Measurements from ENCODE around the gene KIAA1671.

The KIAA1671 gene

DNA sequence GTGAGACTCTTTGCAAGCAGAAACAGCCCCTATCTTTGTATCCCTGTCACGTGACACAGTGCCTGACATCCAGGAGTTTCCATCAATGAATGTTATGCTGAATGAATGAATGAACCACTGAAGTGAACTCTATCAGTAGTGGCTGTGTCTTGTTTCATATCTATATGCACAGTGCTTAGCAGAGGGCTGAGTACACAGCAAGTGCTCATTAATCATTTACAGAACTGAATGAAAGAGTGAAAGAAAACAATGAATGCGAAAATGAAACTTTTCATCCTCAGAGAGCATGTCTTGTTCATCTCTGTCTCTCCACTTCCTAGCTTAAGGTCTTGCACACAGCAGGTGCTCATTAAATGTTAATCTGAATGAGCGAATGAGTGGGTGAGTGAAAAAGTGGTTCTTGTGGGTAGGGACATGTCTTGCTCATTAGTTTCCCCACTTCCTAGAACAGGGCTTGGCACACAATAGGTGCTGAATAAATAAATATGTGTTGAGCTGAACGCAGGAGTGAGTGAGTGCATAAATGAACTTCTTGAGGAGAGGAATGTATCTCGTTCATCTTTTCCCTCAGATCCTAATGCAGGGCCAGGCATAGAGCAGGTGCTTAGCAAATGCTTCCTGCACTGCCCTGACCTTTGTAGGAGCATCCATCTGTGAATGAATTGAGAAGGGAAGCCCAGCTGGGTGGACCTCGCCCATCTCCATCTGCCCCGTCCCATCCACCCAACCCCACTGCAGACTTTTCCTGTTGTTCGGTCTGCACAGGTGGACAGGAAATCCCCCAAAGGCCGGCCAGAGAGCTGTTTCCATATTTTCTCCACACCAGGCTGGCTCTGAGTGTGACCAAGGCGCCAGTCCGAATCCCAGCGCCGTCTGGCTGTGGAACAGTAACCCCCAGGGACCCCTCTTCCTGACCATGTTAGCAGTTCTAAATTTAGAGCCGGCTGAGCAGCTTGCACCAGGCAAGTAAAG lies 133.7 kb downstream of the KIAA1671 start:
- ChIA-PET POLR2A (no interaction called here), CTCF (interaction anchor here (1.6 kb wide), 1 partner anchor 9 kb away, joined by 5 read pairs; no protein-coding TSS in a partner anchor)
- DNase-seq (ENCODE audit: extremely low spot score), result peak; percentile 78
- TF ChIP-seq, protein P1, sequence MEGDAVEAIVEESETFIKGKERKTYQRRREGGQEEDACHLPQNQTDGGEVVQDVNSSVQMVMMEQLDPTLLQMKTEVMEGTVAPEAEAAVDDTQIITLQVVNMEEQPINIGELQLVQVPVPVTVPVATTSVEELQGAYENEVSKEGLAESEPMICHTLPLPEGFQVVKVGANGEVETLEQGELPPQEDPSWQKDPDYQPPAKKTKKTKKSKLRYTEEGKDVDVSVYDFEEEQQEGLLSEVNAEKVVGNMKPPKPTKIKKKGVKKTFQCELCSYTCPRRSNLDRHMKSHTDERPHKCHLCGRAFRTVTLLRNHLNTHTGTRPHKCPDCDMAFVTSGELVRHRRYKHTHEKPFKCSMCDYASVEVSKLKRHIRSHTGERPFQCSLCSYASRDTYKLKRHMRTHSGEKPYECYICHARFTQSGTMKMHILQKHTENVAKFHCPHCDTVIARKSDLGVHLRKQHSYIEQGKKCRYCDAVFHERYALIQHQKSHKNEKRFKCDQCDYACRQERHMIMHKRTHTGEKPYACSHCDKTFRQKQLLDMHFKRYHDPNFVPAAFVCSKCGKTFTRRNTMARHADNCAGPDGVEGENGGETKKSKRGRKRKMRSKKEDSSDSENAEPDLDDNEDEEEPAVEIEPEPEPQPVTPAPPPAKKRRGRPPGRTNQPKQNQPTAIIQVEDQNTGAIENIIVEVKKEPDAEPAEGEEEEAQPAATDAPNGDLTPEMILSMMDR (IDR thresholded peaks at IDR 0.05; ENCODE audit: control extremely low read depth, extremely low read depth, low read depth, missing control alignments), result no peak

DNA sequence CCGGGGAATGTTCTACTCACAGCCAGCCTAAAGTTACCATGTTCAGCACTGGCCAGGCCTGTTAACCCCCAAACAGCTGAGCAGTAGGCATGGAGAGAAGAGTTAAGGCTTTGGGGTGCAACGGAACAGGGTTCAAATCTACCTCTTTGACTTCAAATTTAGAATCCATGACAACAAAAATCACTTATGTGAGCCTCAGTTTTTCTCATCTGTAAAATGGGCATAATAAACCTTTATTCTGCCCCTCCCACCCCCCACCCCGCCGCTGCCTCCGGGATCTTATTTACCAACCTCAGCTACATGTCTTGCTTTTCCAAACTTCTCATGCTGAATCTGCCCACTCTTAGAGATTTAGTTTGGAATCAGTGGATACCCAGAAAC lies 134.4 kb downstream of the KIAA1671 start:
- TF ChIP-seq, protein P1 (IDR thresholded peaks at IDR 0.05; ENCODE audit: control extremely low read depth, extremely low read depth, low read depth, missing control alignments), result no peak
- CTCF ChIA-PET, result interaction anchor here (1.6 kb wide), 1 partner anchor 10 kb away, joined by 5 read pairs; no protein-coding TSS in a partner anchor
- POLR2A ChIA-PET, result interaction anchor here (0.6 kb wide), 1 partner anchor 8 kb away, joined by 4 read pairs; no protein-coding TSS in a partner anchor
- DNase-seq (ENCODE audit: extremely low spot score), result no peak

DNA sequence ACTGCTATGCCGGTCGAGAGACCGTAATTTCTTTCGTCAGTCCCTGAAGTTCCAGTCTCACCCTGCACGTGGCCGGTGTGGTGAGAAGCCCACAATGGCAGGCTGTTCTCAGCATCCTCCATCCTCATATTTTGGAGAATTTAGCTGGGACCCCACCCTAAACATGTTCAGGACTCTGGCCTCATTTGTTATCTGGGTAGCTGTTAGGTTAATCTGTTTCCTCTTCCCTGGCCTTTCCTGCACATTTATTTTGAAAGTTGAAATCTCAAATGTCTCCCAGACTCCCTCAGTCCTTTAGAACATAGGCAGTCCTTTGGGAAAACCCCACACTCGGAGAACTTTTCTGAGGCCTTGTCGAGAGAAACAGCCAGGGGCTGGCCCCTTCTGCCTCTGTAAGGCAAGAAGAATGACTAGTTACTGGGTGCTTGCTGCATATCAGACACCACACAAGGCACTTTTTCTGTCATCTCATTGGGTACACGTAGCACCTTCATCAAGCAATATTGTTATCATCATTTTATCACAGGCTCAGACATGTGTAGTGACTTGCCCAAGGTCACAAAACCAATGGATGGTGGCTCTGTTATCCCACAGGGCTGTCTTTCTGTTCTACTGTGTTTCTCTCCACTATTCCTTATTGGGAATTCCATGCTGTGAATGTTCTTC lies 137.8 kb downstream of the KIAA1671 start:
- ChIA-PET POLR2A (no interaction called here), CTCF (interaction anchor here (1.4 kb wide), 1 partner anchor 9 kb away, joined by 5 read pairs; no protein-coding TSS in a partner anchor)
- no peak for DNase-seq (ENCODE audit: extremely low spot score)
- TF ChIP-seq, protein P1 (IDR thresholded peaks at IDR 0.05; ENCODE audit: control extremely low read depth, extremely low read depth, low read depth, missing control alignments), result no peak

DNA sequence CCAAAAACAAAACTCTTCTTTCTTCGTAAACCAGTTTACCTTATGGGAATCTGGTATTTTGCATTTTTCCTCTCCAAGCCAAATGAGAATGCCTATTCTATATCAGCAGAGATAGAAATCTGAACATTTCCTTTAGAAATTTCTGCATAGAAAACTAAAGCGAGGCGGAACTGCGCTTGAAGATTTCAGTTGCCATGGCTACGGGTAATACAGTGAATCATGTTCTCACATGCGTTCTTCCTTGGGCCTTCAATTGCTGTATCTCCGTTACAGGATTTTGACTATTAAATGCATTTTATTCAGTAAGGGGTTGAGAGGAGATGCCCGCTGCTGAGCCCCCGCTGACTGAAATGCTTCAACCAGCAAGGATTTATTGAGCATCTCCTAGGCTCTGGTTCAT lies 138.9 kb downstream of the KIAA1671 start:
- TF ChIP-seq, protein P1 (IDR thresholded peaks at IDR 0.05; ENCODE audit: control extremely low read depth, extremely low read depth, low read depth, missing control alignments), result no peak
- POLR2A ChIA-PET, result no interaction called here

DNA sequence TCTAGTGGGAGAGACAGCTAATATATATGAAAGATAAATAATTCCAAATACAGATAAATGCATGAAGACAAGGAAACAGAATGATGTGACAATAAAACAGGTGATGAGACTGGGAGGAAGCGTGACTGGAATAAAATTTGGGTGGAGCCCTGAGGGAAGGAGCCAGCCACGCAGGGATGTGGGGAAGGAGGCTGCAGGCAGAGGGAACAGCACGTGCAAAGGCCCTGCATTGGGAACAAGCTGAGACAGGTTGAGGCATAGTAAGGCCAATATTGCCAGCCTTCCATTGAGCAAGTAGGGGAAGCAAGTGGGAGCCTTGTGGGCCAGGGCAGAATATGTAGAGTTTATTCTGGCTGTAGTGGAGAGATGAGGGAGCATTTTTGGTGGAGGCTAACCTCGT lies 139.6 kb downstream of the KIAA1671 start:
- ChIA-PET CTCF (no interaction called here), POLR2A (no interaction called here)
- TF ChIP-seq, protein P1 (IDR thresholded peaks at IDR 0.05; ENCODE audit: control extremely low read depth, extremely low read depth, low read depth, missing control alignments), result no peak
- no peak for DNase-seq (ENCODE audit: extremely low spot score)

More for the DNA sequence above, 138.9 kb downstream of the KIAA1671 start:
- no peak for DNase-seq (ENCODE audit: extremely low spot score)
- CTCF ChIA-PET, result no interaction called here

DNA sequence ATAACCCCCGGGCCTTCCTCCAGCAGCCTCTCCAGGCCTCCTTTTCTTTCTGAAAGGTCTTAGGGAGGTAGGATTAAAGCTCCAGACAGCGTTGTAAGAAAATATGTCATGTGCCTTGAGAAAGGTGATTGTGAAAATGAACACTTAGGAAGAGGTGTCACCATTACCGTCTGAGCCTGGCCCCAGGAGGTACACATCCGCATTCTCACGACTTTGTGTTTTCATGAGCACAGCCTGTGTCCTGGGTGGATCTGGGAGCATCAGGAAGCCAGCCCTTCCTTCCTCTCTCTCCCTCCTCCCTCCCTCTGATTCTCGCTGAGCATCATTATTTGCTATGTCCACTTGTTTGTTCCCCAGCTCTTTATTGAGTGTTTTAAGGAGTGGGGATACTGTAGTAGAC lies 142.1 kb downstream of the KIAA1671 start:
- TF ChIP-seq, protein P1 (IDR thresholded peaks at IDR 0.05; ENCODE audit: control extremely low read depth, extremely low read depth, low read depth, missing control alignments), result no peak
- CTCF ChIA-PET, result no interaction called here
- no peak for DNase-seq (ENCODE audit: extremely low spot score)
- POLR2A ChIA-PET, result no interaction called here

Data from GM10248 (cell line).